Neural crest cell (in vitro differentiated cells): ENCODE results near the gene SPACA7. TPM values are rescaled to one million over a fixed set of nuclear protein-coding genes. Genes with fewer than 3 reads are reported as not detected.

Experiments
- DNase-seq: peaks from one replicate; pipeline ENCODE4 v3.0.0; 2021; ENCODE audit warnings: low read depth, mixed read lengths, low spot score
- H3K27ac Mint-ChIP-seq: one replicate; pipeline ENCODE4 v1.8.0; 2021; ENCODE audit warnings: mild to moderate bottlenecking, mixed read lengths; ENCODE audit not compliant: unreplicated experiment
- H3K27me3 Mint-ChIP-seq: 2 replicates; pipeline ENCODE4 v1.8.0; 2021; ENCODE audit warnings: low read depth, mild to moderate bottlenecking, mixed read lengths
- H3K36me3 Mint-ChIP-seq: 2 replicates; pipeline ENCODE4 v1.8.0; 2021; ENCODE audit warnings: low read depth, mild to moderate bottlenecking, mixed read lengths
- H3K4me1 Mint-ChIP-seq: 2 replicates; pipeline ENCODE4 v1.8.0; 2021; ENCODE audit warnings: mixed read lengths
- H3K4me3 Mint-ChIP-seq: one replicate; pipeline ENCODE4 v1.8.0; 2021; ENCODE audit warnings: mild to moderate bottlenecking, mixed read lengths
- H3K9me3 Mint-ChIP-seq: 2 replicates; pipeline ENCODE4 v1.8.0; 2021; ENCODE audit warnings: mixed read lengths
- CTCF ChIP-seq: fragments of 200-600 bp; sonication (generic); conservative IDR thresholded peaks from 2 replicates; pipeline ENCODE4 v1.5.0; 2021; ENCODE audit warnings: antibody characterized with exemption, mild to moderate bottlenecking
- total RNA-seq: library from RNA; stranded (reverse); gene quantifications from 2 replicates; pipeline ENCODE4 v1.2.1, GENCODE V29; 2021

SPACA7 gene
- total RNA-seq, 1 donor from 2014 or later: not detected

DNA sequence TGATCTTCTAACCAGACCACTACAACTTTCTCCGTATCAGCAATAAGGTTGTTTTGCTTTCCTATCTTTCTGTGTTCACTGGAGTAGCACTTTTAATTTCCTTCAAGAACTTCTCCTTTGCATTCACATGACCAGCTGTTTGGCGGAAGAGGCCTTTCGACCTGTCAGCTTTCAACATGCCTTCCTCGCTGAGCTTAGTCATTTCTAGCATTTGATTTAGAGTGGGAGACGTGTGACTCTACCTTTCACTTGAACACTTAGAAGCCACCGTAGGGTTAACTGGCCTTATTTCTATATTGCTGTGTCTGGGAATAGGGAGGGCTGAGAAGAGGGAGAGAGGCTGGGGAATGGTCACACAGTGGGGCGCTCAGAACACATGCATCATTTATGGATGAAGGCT is 107.1 kb downstream of the SPACA7 start:
- H3K4me1 Mint-ChIP-seq: no peaks in the 10 kb centered on the region
- TF ChIP-seq CTCF: no peak
- H3K27me3 Mint-ChIP-seq: no peaks in the 10 kb centered on the region
- peaks cover 35% of the 10 kb centered on the region for H3K36me3 Mint-ChIP-seq
- H3K4me3 Mint-ChIP-seq: no peak overlapping the region
- H3K9me3 Mint-ChIP-seq: no peaks in the 10 kb centered on the region
- no peak for DNase-seq
- no peak overlapping the region for H3K27ac Mint-ChIP-seq

Other genes with a start within 250 kb of the SPACA7 start
- gene TUBGCP3, start 211.8 kb downstream of the SPACA7 start, total RNA-seq: 43.9 and 51.9 TPM in 2 replicates